HG03095 (cell line): ENCODE measurements around the gene SDR42E1.

Experiments
- ATAC-seq: cut with Tn5 transposase; IDR thresholded peaks from one replicate; pipeline ENCODE4 v1.9.1; 2021; ENCODE audit warnings: moderate library complexity; ENCODE audit not compliant: unreplicated experiment

The SDR42E1 gene

DNA sequence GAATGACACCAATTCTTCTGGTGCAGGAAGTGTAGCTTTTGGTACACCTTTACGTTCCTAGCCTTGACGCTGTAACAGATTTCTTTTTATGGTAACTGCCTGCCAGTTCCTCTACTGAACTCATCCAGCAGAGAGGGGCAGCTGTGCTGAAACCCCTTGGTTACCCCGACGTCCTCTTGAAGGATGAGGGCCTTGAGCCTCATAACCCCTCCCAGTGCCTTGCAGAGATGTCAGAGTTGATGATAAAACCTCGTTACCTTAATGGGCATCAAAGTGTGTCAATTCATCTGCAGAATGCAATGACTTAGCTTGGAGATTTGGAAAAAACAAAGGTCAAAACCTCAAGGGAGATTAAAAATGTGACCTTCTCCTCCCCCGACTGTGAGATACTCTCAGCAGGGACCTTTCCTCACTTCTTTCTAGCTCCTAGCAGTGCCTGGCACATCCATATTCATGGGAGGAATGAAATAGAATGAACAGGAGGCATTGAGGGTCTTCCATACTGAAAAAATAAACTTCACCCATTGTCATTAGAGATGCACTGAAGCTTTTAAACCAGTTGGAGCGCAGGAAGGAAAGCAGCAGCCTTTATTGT lies 69.2 kb downstream of the SDR42E1 start:
- no peak for ATAC-seq

DNA sequence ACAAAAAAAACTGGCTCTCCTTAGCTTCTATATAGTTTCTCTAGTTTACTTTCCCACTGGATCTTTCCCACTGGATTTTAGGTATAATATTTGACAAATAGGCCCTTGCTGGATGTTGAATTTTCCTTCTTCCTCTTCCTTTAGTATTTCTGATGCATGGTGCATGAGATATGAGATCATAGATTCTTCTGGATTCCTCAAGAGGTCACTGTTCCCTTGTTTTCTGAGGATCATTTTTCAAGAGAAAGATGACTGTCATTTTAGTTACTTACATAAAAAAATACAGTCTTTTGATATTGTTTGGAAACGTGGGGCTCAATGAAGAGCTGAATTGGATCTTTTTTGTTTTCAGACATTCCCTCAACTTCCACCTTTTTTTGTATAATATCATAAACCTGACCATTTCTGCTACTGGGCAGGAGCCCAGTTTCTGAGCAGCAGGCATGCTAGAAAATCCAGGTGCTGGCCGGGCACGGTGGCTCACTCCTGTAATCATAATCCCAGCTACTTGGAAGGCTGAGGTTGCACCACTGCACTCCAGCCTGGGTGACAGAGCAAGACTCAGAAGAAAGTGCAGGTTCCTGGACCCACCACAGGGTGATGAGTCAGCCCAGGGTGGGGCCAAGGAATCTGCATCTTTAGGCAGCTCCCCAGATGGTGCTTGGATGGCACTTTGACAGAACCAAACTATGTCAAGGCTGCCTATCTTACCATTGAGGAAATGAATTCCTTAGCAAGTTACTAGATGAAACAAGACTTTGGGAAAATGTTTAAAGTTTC lies 70.3 kb downstream of the SDR42E1 start:
- no peak for ATAC-seq

DNA sequence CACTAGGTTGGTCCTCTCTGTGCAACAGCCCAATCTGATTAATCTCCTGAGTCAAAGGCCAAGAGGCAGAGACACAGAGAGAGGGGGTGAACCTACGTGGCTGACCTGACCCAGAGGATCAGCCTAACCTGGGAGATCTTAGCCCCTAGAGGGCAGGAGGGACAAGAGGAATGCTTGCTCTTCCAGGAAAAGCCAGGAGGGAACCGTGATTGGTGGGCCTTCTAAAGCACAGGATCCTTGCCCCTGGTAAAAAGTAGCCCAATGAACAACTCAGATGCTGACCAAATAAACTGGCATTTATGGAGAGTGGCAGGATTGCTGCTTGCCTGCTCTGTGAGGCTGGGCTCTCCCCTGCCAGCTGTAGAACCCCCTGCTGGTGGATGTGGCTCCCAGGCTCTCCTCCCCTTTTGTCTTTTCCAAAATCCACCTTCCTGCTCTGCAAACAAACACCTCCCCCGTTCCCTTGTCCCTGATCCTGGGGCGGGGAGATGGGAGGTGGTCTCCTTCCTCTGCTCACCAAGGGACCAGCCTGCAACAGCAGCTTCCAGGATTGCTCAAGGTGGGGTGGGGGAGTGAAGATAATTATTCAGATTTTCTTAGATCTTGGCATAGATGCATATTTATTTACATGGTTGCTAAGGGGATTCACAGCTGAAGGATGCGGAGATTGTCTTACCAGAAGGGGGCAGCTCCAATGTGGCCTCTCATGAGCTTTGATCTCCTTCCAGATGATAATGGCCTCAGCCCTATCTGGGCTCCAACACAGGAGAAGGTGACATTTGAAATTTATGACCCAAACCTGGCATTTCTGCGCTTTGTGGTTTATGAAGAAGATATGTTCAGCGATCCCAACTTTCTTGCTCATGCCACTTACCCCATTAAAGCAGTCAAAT lies 71.9 kb downstream of the SDR42E1 start:
- no peak for ATAC-seq
